Nephron progenitor cell (in vitro differentiated cells): ENCODE results near the gene TRAF3IP1.

Experiments used
- DNase-seq: peaks from one replicate; pipeline ENCODE4 v3.0.0; 2021
- H3K27ac Mint-ChIP-seq: 2 replicates; pipeline ENCODE4 v1.8.0; 2021; ENCODE audit warnings: mild to moderate bottlenecking, moderate library complexity, mixed read lengths
- H3K27me3 Mint-ChIP-seq: 2 replicates; pipeline ENCODE4 v1.8.0; 2021; ENCODE audit warnings: mild to moderate bottlenecking, low read depth, mixed read lengths; ENCODE audit not compliant: poor library complexity
- H3K36me3 Mint-ChIP-seq: 2 replicates; pipeline ENCODE4 v1.8.0; 2021; ENCODE audit warnings: low read depth, mixed read lengths
- H3K4me1 Mint-ChIP-seq: 2 replicates; pipeline ENCODE4 v1.8.0; 2021; ENCODE audit warnings: mixed read lengths
- H3K4me3 Mint-ChIP-seq: 2 replicates; pipeline ENCODE4 v1.8.0; 2021; ENCODE audit warnings: mild to moderate bottlenecking, moderate library complexity, mixed read lengths
- H3K9me3 Mint-ChIP-seq: 2 replicates; pipeline ENCODE4 v1.8.0; 2021; ENCODE audit warnings: mild to moderate bottlenecking, moderate library complexity, mixed read lengths
- CTCF ChIP-seq: fragments of 200-600 bp; sonication (generic); IDR thresholded peaks from 2 replicates; pipeline ENCODE4 v1.5.0; 2021; ENCODE audit warnings: antibody characterized with exemption

Gene TRAF3IP1

GRCh38 chr2:238290715-238291549 is 29.4 kb upstream of the TRAF3IP1 start:
- no peak overlapping the region for H3K27ac Mint-ChIP-seq

GRCh38 chr2:238291550-238292281 is 28.6 kb upstream of the TRAF3IP1 start:
- H3K27ac Mint-ChIP-seq: no peak overlapping the region
- peaks cover 12% of the 10 kb centered on the region for H3K27me3 Mint-ChIP-seq
- DNase-seq: no peak
- no peak for TF ChIP-seq CTCF
- peaks cover 33% of the 10 kb centered on the region for H3K4me1 Mint-ChIP-seq
- H3K36me3 Mint-ChIP-seq: no peaks in the 10 kb centered on the region
- H3K9me3 Mint-ChIP-seq: no peaks in the 10 kb centered on the region
- no peak overlapping the region for H3K4me3 Mint-ChIP-seq

More at GRCh38 chr2:238290715-238291549, 29.4 kb upstream of the TRAF3IP1 start:
- no peaks in the 10 kb centered on the region for H3K36me3 Mint-ChIP-seq
- no peaks in the 10 kb centered on the region for H3K9me3 Mint-ChIP-seq
- H3K4me3 Mint-ChIP-seq: peak overlapping the region; percentile 89
- peaks cover 12% of the 10 kb centered on the region for H3K27me3 Mint-ChIP-seq
- DNase-seq: no peak
- no peak for TF ChIP-seq CTCF
- H3K4me1 Mint-ChIP-seq: peaks cover 41% of the 10 kb centered on the region

GRCh38 chr2:238294046-238294392 is 26.3 kb upstream of the TRAF3IP1 start:
- Mint-ChIP-seq H3K4me1 (peaks cover 19% of the 10 kb centered on the region), H3K4me3 (no peak overlapping the region)

GRCh38 chr2:238294393-238295143 is 25.8 kb upstream of the TRAF3IP1 start:
- Mint-ChIP-seq H3K4me3 (no peak overlapping the region), H3K27ac (no peak overlapping the region), H3K36me3 (no peaks in the 10 kb centered on the region), H3K4me1 (peaks cover 13% of the 10 kb centered on the region), H3K9me3 (no peaks in the 10 kb centered on the region), H3K27me3 (peaks cover 20% of the 10 kb centered on the region)
- DNase-seq: no peak
- TF ChIP-seq CTCF: no peak

More at GRCh38 chr2:238294046-238294392, 26.3 kb upstream of the TRAF3IP1 start:
- DNase-seq: no peak
- Mint-ChIP-seq H3K27ac (no peak overlapping the region), H3K36me3 (no peaks in the 10 kb centered on the region), H3K9me3 (no peaks in the 10 kb centered on the region), H3K27me3 (peaks cover 20% of the 10 kb centered on the region)
- no peak for TF ChIP-seq CTCF

- H3K4me1 Mint-ChIP-seq: peaks cover 5% of the 10 kb centered on the region
- TF ChIP-seq CTCF: no peak
- no peaks in the 10 kb centered on the region for H3K36me3 Mint-ChIP-seq
- DNase-seq: no peak
- H3K9me3 Mint-ChIP-seq: no peaks in the 10 kb centered on the region
- H3K27me3 Mint-ChIP-seq: peaks cover 23% of the 10 kb centered on the region
- H3K4me3 Mint-ChIP-seq: no peak overlapping the region
- H3K27ac Mint-ChIP-seq: no peak overlapping the region
Observed at GRCh38 chr2:238295144-238296112, 24.9 kb upstream of the TRAF3IP1 start.
